Sigmoid colon (tissue), 4 donors: ENCODE data around the gene OR2T27.

ENCODE experiments used
- CTCF ChIP-seq, 4 experiments: fragments of 450-650 bp in 3 of 4; fragments of 200-600 bp in 1 of 4; IDR thresholded peaks; one replicate each; pipeline ENCODE4 v1.5.1; 2016 to 2019; ENCODE audit warnings: antibody characterized with exemption in 4 of 4, mild to moderate bottlenecking in 3 of 4, moderate library complexity in 2 of 4
- POLR2A ChIP-seq, 2 donors: fragments of 450-650 bp; IDR thresholded peaks; one replicate each; pipeline ENCODE4 v1.6.1; 2016; ENCODE audit warnings: antibody characterized with exemption in 2 of 2, mild to moderate bottlenecking in 2 of 2, moderate library complexity in 2 of 2
- POLR2AphosphoS5 ChIP-seq, 4 donors: sonication (generic); formaldehyde crosslinking; IDR thresholded peaks; one replicate each; pipeline ENCODE4 v1.6.1; 2017; ENCODE audit warnings: antibody characterized with exemption in 4 of 4

- TF ChIP-seq POLR2AphosphoS5 (IDR thresholded peaks at IDR 0.05) (no peak), CTCF (IDR thresholded peaks at IDR 0.05) (no peak), POLR2A (IDR thresholded peaks at IDR 0.05) (no peak)
Observed at GRCh38 chr1:248696261-248696660, 40.9 kb upstream of the OR2T27 start.
